HG03442 (cell line): Measurements from ENCODE around the gene HMGXB4.

Source experiments
- ATAC-seq: cut with Tn5 transposase; IDR thresholded peaks from one replicate; pipeline ENCODE4 v1.9.1; 2021; ENCODE audit warnings: mild to moderate bottlenecking, moderate library complexity; ENCODE audit not compliant: unreplicated experiment

The HMGXB4 gene

GRCh38 chr22:35308480-35309021 lies 51.3 kb downstream of the HMGXB4 start:
- ATAC-seq, result peak; percentile 36

DNA sequence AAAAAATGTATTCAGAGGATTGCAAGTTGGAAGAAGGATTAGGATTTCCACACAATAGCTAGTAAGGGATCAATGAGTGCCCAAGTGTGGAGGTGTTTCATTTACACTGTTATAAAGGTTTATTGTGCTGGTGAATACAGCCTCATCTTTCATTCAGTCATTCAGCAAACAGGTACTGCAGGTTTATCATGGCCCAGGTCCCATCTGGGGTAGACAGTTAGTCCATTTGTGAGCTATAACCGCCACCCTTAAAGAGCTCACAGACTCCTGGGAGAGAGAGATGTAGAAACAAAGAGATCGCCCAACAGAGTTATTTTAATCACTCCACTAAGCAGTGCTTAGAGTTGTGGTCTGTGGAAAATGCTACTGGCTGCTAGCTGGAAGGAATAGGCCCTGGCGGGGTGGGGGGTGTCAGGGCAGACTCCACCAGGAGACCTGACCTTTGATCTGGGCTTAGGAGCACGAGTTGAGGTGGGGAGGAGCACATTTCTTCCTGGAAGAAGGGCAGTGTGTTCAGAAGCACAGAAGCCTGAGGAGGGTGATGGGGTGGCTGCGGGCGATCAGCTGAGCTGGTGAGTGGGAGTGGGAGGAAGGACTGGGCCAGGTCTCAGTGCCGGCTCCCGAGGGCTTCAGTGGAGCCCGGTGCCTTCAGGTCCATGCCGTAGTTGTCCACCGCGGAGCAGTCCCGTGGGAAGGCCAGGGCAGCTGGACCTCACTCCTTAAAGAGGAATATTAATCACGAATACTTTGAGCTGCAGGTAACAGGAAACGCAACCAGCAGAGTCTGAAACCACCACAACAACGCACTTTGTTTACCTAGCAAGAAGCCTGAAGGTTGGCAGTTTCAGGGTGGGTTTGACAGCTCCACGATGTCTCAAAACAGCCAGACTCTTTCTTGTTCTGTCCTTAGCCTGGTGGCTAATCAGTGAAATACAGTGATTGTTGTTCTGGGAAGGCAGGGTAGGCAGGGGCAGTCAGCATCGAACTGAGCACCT lies 53.6 kb downstream of the HMGXB4 start:
- ATAC-seq, result no peak

GRCh38 chr22:35311551-35311999 lies 54.3 kb downstream of the HMGXB4 start:
- ATAC-seq, result no peak

DNA sequence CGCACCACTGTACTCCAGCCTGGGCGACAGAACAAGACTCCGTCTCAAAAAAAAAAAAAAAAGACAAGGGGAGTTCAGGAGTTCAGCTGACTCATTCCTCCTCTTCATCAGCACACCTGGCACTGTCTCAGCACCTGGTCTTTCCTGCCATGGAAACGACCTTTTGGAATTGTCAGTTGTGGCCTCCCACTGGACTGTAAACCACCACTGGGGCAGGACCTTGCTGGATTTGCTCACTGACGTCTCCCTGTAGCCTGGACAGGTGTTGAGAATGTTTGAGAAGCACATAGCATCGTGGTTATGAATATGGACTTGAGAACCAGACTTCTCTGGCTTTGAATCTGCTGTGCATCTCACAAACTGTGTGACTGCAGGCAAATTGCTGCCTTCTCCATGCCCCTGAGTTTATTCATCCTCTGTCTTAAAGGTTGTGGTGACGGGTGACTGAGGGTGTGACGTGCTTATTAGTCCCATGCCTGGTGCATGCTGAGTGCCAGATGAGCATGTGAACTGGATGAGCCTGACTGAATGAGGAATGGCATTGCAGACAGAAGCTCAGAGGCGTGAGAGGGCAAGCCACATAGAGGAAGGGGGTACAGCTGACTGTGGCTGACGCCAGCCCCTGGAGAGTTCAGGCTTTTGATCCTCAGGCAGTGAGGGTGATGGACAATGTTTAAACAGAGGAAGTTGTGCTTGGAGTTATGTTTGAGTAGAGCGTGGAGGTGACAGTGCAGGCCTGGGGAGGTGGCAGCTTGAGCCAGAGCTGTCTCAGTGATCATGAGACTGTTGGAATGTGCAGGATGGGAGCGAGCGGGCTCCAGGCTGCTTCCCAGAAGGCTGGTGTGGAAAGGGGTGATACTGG lies 55.1 kb downstream of the HMGXB4 start:
- ATAC-seq, result no peak

GRCh38 chr22:35313311-35314121 lies 56.2 kb downstream of the HMGXB4 start:
- ATAC-seq, result no peak

DNA sequence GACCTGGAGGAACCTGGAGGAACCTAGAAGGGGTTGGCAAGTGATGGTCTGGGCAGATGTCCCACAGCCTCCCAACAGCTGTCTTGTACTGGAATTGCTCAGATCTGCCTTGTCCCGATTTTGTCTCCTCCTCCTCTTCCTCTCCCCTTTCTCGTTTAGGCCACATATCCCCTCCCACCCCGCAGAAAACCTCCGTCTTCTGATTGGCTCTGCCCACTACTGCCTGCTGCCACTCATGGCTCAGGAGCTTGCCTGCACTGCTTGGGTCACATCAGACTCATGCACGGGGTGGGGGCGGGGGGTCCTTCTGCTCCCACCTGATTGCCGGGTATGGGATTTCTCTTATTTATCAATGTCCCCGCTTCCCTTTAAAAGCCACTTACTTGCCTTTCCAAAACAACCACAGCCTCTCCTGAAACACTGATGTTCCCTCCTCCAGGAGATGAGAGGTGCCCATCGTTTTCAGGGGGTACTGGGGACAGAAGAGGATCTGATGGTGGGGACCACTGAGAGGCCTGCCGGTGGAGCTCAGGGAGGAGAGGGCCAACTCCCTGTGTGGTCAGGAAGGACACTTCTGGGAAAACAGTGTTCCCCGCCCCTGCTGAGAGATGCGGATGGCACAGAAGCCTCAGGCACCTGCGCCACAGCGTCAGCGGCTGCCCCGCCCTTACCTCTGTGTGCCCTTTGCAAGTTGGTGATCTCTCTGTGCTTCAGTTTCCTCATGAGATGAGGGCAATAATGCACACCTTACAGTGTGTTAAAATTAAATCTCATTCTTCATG lies 57.1 kb downstream of the HMGXB4 start:
- ATAC-seq, result no peak

- no peak for ATAC-seq
Observed at GRCh38 chr22:35315141-35315854, 58.0 kb downstream of the HMGXB4 start.

- ATAC-seq, result no peak
Observed at GRCh38 chr22:35315855-35316745, 58.8 kb downstream of the HMGXB4 start.

GRCh38 chr22:35316751-35317150 lies 59.5 kb downstream of the HMGXB4 start:
- ATAC-seq, result no peak

- ATAC-seq, result no peak
Observed at GRCh38 chr22:35317680-35318290, 60.5 kb downstream of the HMGXB4 start.

- ATAC-seq, result no peak
Observed at GRCh38 chr22:35318346-35319215, 61.3 kb downstream of the HMGXB4 start.

- no peak for ATAC-seq
Observed at GRCh38 chr22:35319244-35319985, 62.1 kb downstream of the HMGXB4 start.

GRCh38 chr22:35322126-35322525 lies 64.8 kb downstream of the HMGXB4 start:
- ATAC-seq, result no peak

DNA sequence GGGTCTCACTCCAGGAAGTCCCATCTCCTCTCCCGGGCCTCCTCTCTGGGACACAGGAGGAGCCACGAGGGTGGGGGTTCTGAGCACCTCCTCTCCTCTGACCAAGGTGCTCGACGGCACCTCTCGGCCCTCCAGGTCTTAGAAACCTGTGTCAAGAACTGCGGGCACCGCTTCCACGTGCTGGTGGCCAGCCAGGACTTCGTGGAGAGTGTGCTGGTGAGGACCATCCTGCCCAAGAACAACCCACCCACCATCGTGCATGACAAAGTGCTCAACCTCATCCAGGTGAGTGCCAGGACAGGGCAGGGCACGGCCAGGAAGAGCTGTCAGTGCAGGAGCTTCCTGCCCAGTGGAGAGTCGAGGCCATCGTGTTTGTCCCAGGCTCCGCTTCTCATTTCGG lies 65.6 kb downstream of the HMGXB4 start:
- ATAC-seq, result no peak

GRCh38 chr22:35323305-35323704 lies 66.0 kb downstream of the HMGXB4 start:
- ATAC-seq, result no peak

DNA sequence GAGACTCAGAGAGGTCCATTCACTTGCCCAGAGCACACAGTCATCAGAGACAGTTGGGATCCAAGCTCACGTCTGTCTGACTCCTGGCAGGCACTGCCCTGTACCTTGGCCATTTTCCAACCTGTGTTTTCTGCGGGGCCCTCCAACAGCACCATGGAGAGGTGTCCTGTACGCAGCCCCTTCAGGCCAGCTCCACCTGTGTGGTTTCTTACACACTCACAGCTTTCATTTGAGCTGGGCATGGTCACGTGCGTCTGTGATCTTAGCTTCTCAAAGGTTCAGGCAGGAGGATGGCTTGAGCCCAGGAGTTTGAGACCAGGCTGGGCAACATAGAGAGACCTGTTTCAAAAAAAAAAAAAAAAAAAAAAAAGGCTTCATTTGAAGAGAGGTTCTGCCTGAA lies 66.8 kb downstream of the HMGXB4 start:
- ATAC-seq, result no peak
